H1 (cell line): ENCODE data around the gene SLC16A2. TPM values are rescaled to one million over a fixed set of nuclear protein-coding genes. Genes with fewer than 3 reads are reported as not detected.

ENCODE experiments used
- CTCF ChIA-PET: fragments of 300-600 bp; sonication (Branson Sonifier 250); formaldehyde crosslinking; loops from one replicate; lab custom pipeline; 2021; ENCODE audit not compliant: partially characterized antibody; lab: Charles Lee
- POLR2A ChIA-PET: fragments of 300-600 bp; sonication (Branson Sonifier 250); formaldehyde crosslinking; loops from one replicate; lab custom pipeline; 2021; ENCODE audit warnings: inconsistent platforms; ENCODE audit not compliant: partially characterized antibody; lab: Charles Lee
- DNase-seq, 2 experiments: peaks; one replicate each; pipeline versions ENCODE4 v3.0.0 to v3.0.0-alpha.2; 2010 to 2022; ENCODE audit warnings: low spot score in 2 of 2, low read depth in 1 of 2, mixed read lengths in 1 of 2
- FAIRE-seq: peaks from 2 replicates; lab custom pipeline; 2011; peaks lifted over from hg19 to GRCh38; lab: Jason Lieb, UNC
- H2AFZ ChIP-seq: 2 replicates; pipeline ENCODE4 v1.8.1; 2012; ENCODE audit warnings: low read length, inconsistent platforms
- H2AK5ac ChIP-seq: 2 replicates; pipeline ENCODE4 v1.6.1; 2013; ENCODE audit warnings: low read depth, low read length
- H2BK120ac ChIP-seq: replicated peaks from 2 replicates; pipeline ENCODE3; 2013; ENCODE audit warnings: low read depth, low read length, inconsistent platforms
- H2BK12ac ChIP-seq: 2 replicates; pipeline ENCODE4 v1.6.1; 2013; ENCODE audit warnings: low read depth, low read length
- H2BK15ac ChIP-seq: 2 replicates; pipeline ENCODE4 v1.6.1; 2013; ENCODE audit warnings: low read length
- H2BK20ac ChIP-seq: 2 replicates; pipeline ENCODE4 v1.6.1; 2013; ENCODE audit warnings: low read length
- H2BK5ac ChIP-seq: 2 replicates; pipeline ENCODE4 v1.6.1; 2013; ENCODE audit warnings: low read depth, low read length
- H3K14ac ChIP-seq: 2 replicates; pipeline ENCODE4 v1.6.1; 2013; ENCODE audit warnings: inconsistent platforms; ENCODE audit not compliant: insufficient read length
- H3K18ac ChIP-seq: 2 replicates; pipeline ENCODE4 v1.6.1; 2013; ENCODE audit warnings: low read length; ENCODE audit errors: extremely low read depth
- H3K23ac ChIP-seq: 2 replicates; pipeline ENCODE4 v1.6.1; 2013; ENCODE audit warnings: inconsistent platforms; ENCODE audit not compliant: insufficient read length
- H3K23me2 ChIP-seq: 2 replicates; pipeline ENCODE4 v1.6.1; 2013; ENCODE audit warnings: low read depth, low read length
- H3K27ac ChIP-seq: 2 replicates; pipeline ENCODE4 v1.6.1; 2011; ENCODE audit warnings: low read depth, low read length, inconsistent platforms
- H3K27me3 ChIP-seq, 4 experiments: replicated peaks in 1 of 4; 1 replicate in 1 of 4; 2 replicates in 3 of 4; pipeline versions ENCODE4 v1.6.1 to v1.8.1; 2011 to 2013; ENCODE audit warnings: low read length in 3 of 4, mild to moderate bottlenecking in 3 of 4, inconsistent platforms in 2 of 4, mixed read lengths in 2 of 4, moderate library complexity in 1 of 4; ENCODE audit not compliant: control insufficient read depth in 3 of 4, insufficient read depth in 3 of 4; ENCODE audit errors: extremely low read depth in 1 of 4
- H3K36me3 ChIP-seq, 4 experiments: 2 replicates each; pipeline versions ENCODE4 v1.6.1 to v1.8.1; 2011 to 2013; ENCODE audit warnings: mild to moderate bottlenecking in 4 of 4, low read length in 3 of 4, moderate library complexity in 2 of 4, control low read depth in 1 of 4, inconsistent platforms in 1 of 4; ENCODE audit not compliant: insufficient read depth in 4 of 4, control insufficient read depth in 2 of 4
- H3K4ac ChIP-seq: replicated peaks from 2 replicates; pipeline ENCODE3; 2013; ENCODE audit warnings: low read length, low read depth, mixed read lengths, inconsistent platforms; ENCODE audit not compliant: insufficient read length
- H3K4me1 ChIP-seq, 4 experiments: replicated peaks in 1 of 4; 1 replicate in 1 of 4; 2 replicates in 3 of 4; pipeline versions ENCODE4 v1.6.1 to v1.8.1; 2011 to 2013; ENCODE audit warnings: low read length in 3 of 4, inconsistent platforms in 2 of 4, mixed read lengths in 1 of 4; ENCODE audit not compliant: insufficient read depth in 4 of 4, control insufficient read depth in 3 of 4
- H3K4me2 ChIP-seq, 2 experiments: 2 replicates each; pipeline versions ENCODE4 v1.6.1 to v1.8.1; 2011 to 2013; ENCODE audit warnings: low read depth in 2 of 2, low read length in 2 of 2, control low read depth in 1 of 2, inconsistent platforms in 1 of 2, mild to moderate bottlenecking in 1 of 2; ENCODE audit not compliant: insufficient read depth in 1 of 2
- H3K4me3 ChIP-seq, 4 experiments: fragments of 200-600, 300-600 bp in 1 of 4; sonication (generic), shearing (Covaris generic), sonication (Bioruptor Twin) in 1 of 4; 2 replicates each; pipeline versions ENCODE4 v1.5.1 to v1.8.1; 2011 to 2016; ENCODE audit warnings: low read length in 4 of 4, low read depth in 3 of 4, control low read depth in 2 of 4, inconsistent platforms in 2 of 4, mild to moderate bottlenecking in 2 of 4, mixed read lengths in 1 of 4, moderate library complexity in 1 of 4; ENCODE audit not compliant: insufficient read depth in 2 of 4; ENCODE audit errors: extremely low read depth in 1 of 4
- H3K56ac ChIP-seq: replicated peaks from 2 replicates; pipeline ENCODE3; 2013; ENCODE audit warnings: low read depth, mild to moderate bottlenecking, mixed read lengths, low read length, inconsistent platforms; ENCODE audit not compliant: insufficient read length
- H3K79me1 ChIP-seq: 2 replicates; pipeline ENCODE4 v1.6.1; 2013; ENCODE audit warnings: low read depth, low read length, control low read depth
- H3K79me2 ChIP-seq, 2 experiments: 2 replicates each; pipeline versions ENCODE4 v1.6.1 to v1.8.1; 2012 to 2013; ENCODE audit warnings: low read length in 2 of 2, mild to moderate bottlenecking in 2 of 2, inconsistent platforms in 1 of 2; ENCODE audit not compliant: insufficient read depth in 2 of 2, control insufficient read depth in 1 of 2
- H3K9ac ChIP-seq, 4 experiments: replicated peaks in 1 of 4; 1 replicate in 1 of 4; 2 replicates in 3 of 4; pipeline versions ENCODE4 v1.6.1 to v1.8.1; 2011 to 2013; ENCODE audit warnings: low read depth in 3 of 4, low read length in 3 of 4, control low read depth in 2 of 4, mild to moderate bottlenecking in 2 of 4, moderate library complexity in 2 of 4, inconsistent platforms in 1 of 4; ENCODE audit errors: extremely low read depth in 1 of 4
- H3K9me3 ChIP-seq, 2 experiments: 2 replicates each; pipeline versions ENCODE4 v1.6.1 to v1.8.1; 2012 to 2013; ENCODE audit warnings: mild to moderate bottlenecking in 2 of 2, moderate library complexity in 2 of 2, control low read depth in 1 of 2, inconsistent platforms in 1 of 2, low read depth in 1 of 2, low read length in 1 of 2, mixed read lengths in 1 of 2; ENCODE audit not compliant: insufficient read depth in 2 of 2
- H4K20me1 ChIP-seq, 2 experiments: replicated peaks in 1 of 2; 2 replicates each; pipeline versions ENCODE3 to v1.8.1; 2011 to 2013; ENCODE audit warnings: inconsistent platforms in 2 of 2, low read length in 2 of 2, mild to moderate bottlenecking in 1 of 2; ENCODE audit not compliant: insufficient read depth in 2 of 2, control insufficient read depth in 1 of 2
- H4K5ac ChIP-seq: 2 replicates; pipeline ENCODE4 v1.6.1; 2013; ENCODE audit warnings: low read length, low read depth, mixed read lengths, inconsistent platforms; ENCODE audit not compliant: insufficient read length
- H4K8ac ChIP-seq: 2 replicates; pipeline ENCODE4 v1.8.0; 2013; ENCODE audit warnings: mild to moderate bottlenecking, moderate library complexity, low read length, inconsistent platforms; ENCODE audit not compliant: insufficient read depth; ENCODE audit errors: extremely low read depth
- H4K91ac ChIP-seq: replicated peaks from 2 replicates; pipeline ENCODE3; 2013; ENCODE audit warnings: low read length, mixed read lengths, inconsistent platforms; ENCODE audit not compliant: insufficient read length
- BCL11A ChIP-seq, 2 experiments: IDR thresholded peaks; one replicate each; pipeline ENCODE4 v1.6.1; 2011; ENCODE audit warnings: low read depth in 2 of 2, low read length in 2 of 2, mild to moderate bottlenecking in 2 of 2
- CTCF ChIP-seq, 3 experiments: IDR thresholded peaks; 1 replicate in 2 of 3; 2 replicates in 1 of 3; pipeline versions ENCODE4 v1.5.1 to v1.6.1; 2011; ENCODE audit warnings: low read length in 3 of 3, mild to moderate bottlenecking in 3 of 3, inconsistent platforms in 2 of 3, low read depth in 1 of 3, moderate library complexity in 1 of 3; ENCODE audit not compliant: insufficient read depth in 1 of 3; ENCODE audit errors: control extremely low read depth in 1 of 3
- KDM1A ChIP-seq: fragments of 200-600, 300-600 bp; sonication (generic); IDR thresholded peaks from 2 replicates; pipeline ENCODE4 v1.7.1; 2016; ENCODE audit warnings: mild to moderate bottlenecking, low read length, borderline replicate concordance
- RAD21 ChIP-seq, 2 experiments: IDR thresholded peaks in 1 of 2; conservative IDR thresholded peaks in 1 of 2; 2 replicates each; pipeline ENCODE4 v1.6.1; 2011; ENCODE audit warnings: low read depth in 2 of 2, low read length in 2 of 2, improper control_type of control experiment in 1 of 2, inconsistent platforms in 1 of 2, mild to moderate bottlenecking in 1 of 2, moderate library complexity in 1 of 2
- RFX5 ChIP-seq: IDR thresholded peaks from 2 replicates; pipeline ENCODE4 v1.6.1; 2011; ENCODE audit warnings: low read depth, low read length, improper control_type of control experiment, borderline replicate concordance
- SIRT6 ChIP-seq: IDR thresholded peaks from one replicate; pipeline ENCODE4 v1.7.1; 2012; ENCODE audit warnings: low read length, inconsistent platforms
- SUZ12 ChIP-seq: fragments of 200-600 bp; sonication (generic); IDR thresholded peaks from 2 replicates; pipeline ENCODE4 v1.6.1; 2012; ENCODE audit warnings: mild to moderate bottlenecking, inconsistent platforms, low read length, moderate library complexity, mixed read lengths
- TAF7 ChIP-seq: optimal IDR thresholded peaks from 2 replicates; pipeline ENCODE3; 2011; ENCODE audit warnings: low read depth, mild to moderate bottlenecking, inconsistent platforms, low read length, moderate library complexity, borderline replicate concordance
- WGBS, 2 experiments: shearing (Covaris generic) in 1 of 2; methylation state at CpG; one replicate each; pipeline versions ENCODE4 v1.1.6 to v1.1.7; 2013 to 2015; ENCODE audit warnings: low lambda C conversion rate in 2 of 2, mixed read lengths in 2 of 2, inconsistent platforms in 1 of 2, low coverage in 1 of 2, missing lambda C conversion rate in 1 of 2; ENCODE audit not compliant: insufficient replicate concordance in 2 of 2, insufficient coverage in 1 of 2, insufficient read length in 1 of 2; ENCODE audit errors: extremely low coverage in 1 of 2, missing lambda C conversion rate in 1 of 2; 5-methylcytosine and 5-hydroxymethylcytosine counted together
- polyA plus RNA-seq, 7 experiments: library from polyadenylated mRNA; depleted of rRNA in 3 of 7; stranded (reverse) in 5 of 7; unstranded in 2 of 7; fragments of >200 nt in 5 of 7; fragments of 200-250 nt in 2 of 7; gene quantifications; 1 replicate in 5 of 7; 2 replicates in 1 of 7; 4 replicates in 1 of 7; pipeline versions ENCODE4 v1.2.1 to v1.2.3, GENCODE V29; 2011 to 2013; ENCODE audit warnings: missing spikeins in 2 of 7, mixed read lengths in 2 of 7
- total RNA-seq: library from RNA; stranded (reverse); fragmentation: NEBNext Ultra II Directional; extraction: Animal tissue kit (Norgen Biotek cat#: 25700); gene quantifications from 2 replicates; pipeline ENCODE4 v1.2.1, GENCODE V29; 2021

Gene SLC16A2
- total and polyA plus RNA-seq, 2 of the 8 experiments (the other 6 are each of a cell fraction or from before 2014, with no cell fraction given): 24.4 to 32.2 TPM

GRCh38 chrX:74535408-74536151 is 114.3 kb downstream of the SLC16A2 start:
- Histone ChIP-seq H3K36me3 (no peaks in the 10 kb centered on the region; a peak in 1 of 8 replicates), H4K20me1 (no peaks in the 10 kb centered on the region), H2BK20ac (no peak overlapping the region), H3K14ac (no peak overlapping the region), H3K4me3 (peak overlapping the region; percentile 36 to 64 (median 49)), H3K9ac (no peak overlapping the region), H4K5ac (no peak overlapping the region), H3K56ac (no peak overlapping the region), H3K27ac (no peak overlapping the region), H2AFZ (no peak overlapping the region), H4K8ac (no peak overlapping the region), H2BK15ac (no peak overlapping the region), H3K9me3 (no peaks in the 10 kb centered on the region), H3K4ac (no peak overlapping the region), H2BK120ac (no peak overlapping the region), H3K79me1 (no peaks in the 10 kb centered on the region), H3K4me1 (peaks cover 0 to 12% (median 2%) of the 10 kb centered on the region in 4 experiments; a peak in 4 of 7 replicates), H3K23me2 (peaks cover 4% of the 10 kb centered on the region; the same call in 1 of the 2 replicates), H3K27me3 (peaks cover 0 to 2% (median 0%) of the 10 kb centered on the region in 4 experiments; a peak in 2 of 7 replicates), H3K79me2 (no peaks in the 10 kb centered on the region), H2BK12ac (no peak overlapping the region), H3K4me2 (peak overlapping the region; percentile 79 to 84), H3K18ac (no peak overlapping the region; the same call in 1 of the 2 replicates), H2BK5ac (no peak overlapping the region), H2AK5ac (no peak overlapping the region), H3K23ac (no peak overlapping the region), H4K91ac (no peak overlapping the region)
- peak in 1 of 2 experiments; percentile 60 for DNase-seq
- peak; percentile 45 for FAIRE-seq
- ChIA-PET CTCF (interaction anchor here (0.6 to 3.1 kb wide), 20 partner anchors 9 to 1493 kb away, joined by 3 to 14 read pairs (median 5); no protein-coding TSS in a partner anchor), POLR2A (interaction anchor here (1.0 to 1.7 kb wide), 4 partner anchors 11 to 115 kb away, joined by 3 to 6 read pairs (median 4); partner anchors contain the start of gene SLC16A2)
- WGBS, 2 experiments: 1% methylated on average over 12 of the region's 37 CpGs; no CpG with 5 or more reads in 1 of the 2 experiments
- TF ChIP-seq RAD21 (IDR thresholded peaks at IDR 0.05 in 1 of 2, conservative IDR thresholded peaks at IDR 0.05 in 1 of 2; ENCODE audit: low read depth in 2 of 2, low read length in 2 of 2): peak; percentile 69 to 82
- no peak for TF ChIP-seq SUZ12
- no peak for TF ChIP-seq SIRT6
- TF ChIP-seq RFX5: no peak
- TF ChIP-seq BCL11A (IDR thresholded peaks at IDR 0.05; ENCODE audit: low read depth in 2 of 2, low read length in 2 of 2): no peak
- no peak for TF ChIP-seq KDM1A
- no peak for TF ChIP-seq TAF7
- peak in 2 of 3 experiments; percentile 64 to 65; a peak in 3 of 4 replicates for TF ChIP-seq CTCF (IDR thresholded peaks at IDR 0.05; ENCODE audit: control extremely low read depth in 1 of 3, insufficient read depth in 1 of 3, low read depth in 1 of 3, low read length in 3 of 3)
